Measurements from ENCODE around the gene YTHDF1. TPM values are rescaled to one million over a fixed set of nuclear protein-coding genes. Genes with fewer than 3 reads are reported as not detected.
A peak's percentile ranks its signal among the peaks of the same experiment; 100 is the strongest.

Gene YTHDF1
- 10 to 100 TPM; 38.0 to 41.2 TPM for total RNA-seq

- Mint-ChIP-seq H3K4me3 (peak within 1 kb of the TSS; percentile 96), H3K27me3 (peaks cover 4% of the 10 kb centered on the region), H3K27ac (peak within 1 kb of the TSS; percentile 89), H3K9me3 (no peaks in the 10 kb centered on the region), H3K4me1 (peaks cover 34% of the 10 kb centered on the region), H3K36me3 (peaks cover 10% of the 10 kb centered on the region)
- POLR2A ChIA-PET = interaction anchor here (0.6 kb wide), 1 partner anchor 515 kb away, joined by 3 read pairs; no protein-coding TSS in a partner anchor
- ATAC-seq (ENCODE audit: low read depth) (peak; percentile 96), DNase-seq (peak; percentile 98)
Observed at GRCh38 chr20:63216041-63216848, at the start of gene YTHDF1. YTHDF1 (minus strand) TSS chr20:63216131; CDS start chr20:63215892, 239 bp downstream.

- POLR2A ChIA-PET = no interaction called here
- Mint-ChIP-seq H3K9me3 (no peaks in the 10 kb centered on the region), H3K4me3 (no peak overlapping the region), H3K4me1 (peaks cover 5% of the 10 kb centered on the region), H3K36me3 (no peaks in the 10 kb centered on the region), H3K27me3 (peaks cover 8% of the 10 kb centered on the region), H3K27ac (no peak overlapping the region)
- DNase-seq (no peak), ATAC-seq (ENCODE audit: low read depth) (no peak)
Observed at GRCh38 chr20:63264519-63264918, 48.6 kb upstream of the YTHDF1 start.

- POLR2A ChIA-PET = no interaction called here
- no peak overlapping the region for H3K27ac Mint-ChIP-seq
- ATAC-seq (ENCODE audit: low read depth) (no peak), DNase-seq (no peak)
- no peak overlapping the region for H3K4me3 Mint-ChIP-seq
- peaks cover 5% of the 10 kb centered on the region for H3K4me1 Mint-ChIP-seq
- no peaks in the 10 kb centered on the region for H3K9me3 Mint-ChIP-seq
- H3K36me3 Mint-ChIP-seq = no peaks in the 10 kb centered on the region
- peaks cover 8% of the 10 kb centered on the region for H3K27me3 Mint-ChIP-seq
Observed at GRCh38 chr20:63264000-63264399, 48.1 kb upstream of the YTHDF1 start.

- DNase-seq = no peak
- ATAC-seq (ENCODE audit: low read depth) = no peak
- no peak overlapping the region for H3K4me3 Mint-ChIP-seq
- peaks cover 6% of the 10 kb centered on the region for H3K27me3 Mint-ChIP-seq
- H3K4me1 Mint-ChIP-seq = peaks cover 5% of the 10 kb centered on the region
- no peak overlapping the region for H3K27ac Mint-ChIP-seq
- POLR2A ChIA-PET = no interaction called here
- H3K36me3 Mint-ChIP-seq = no peaks in the 10 kb centered on the region
- H3K9me3 Mint-ChIP-seq = no peaks in the 10 kb centered on the region
Observed at GRCh38 chr20:63262836-63263235, 46.9 kb upstream of the YTHDF1 start.

- Mint-ChIP-seq H3K4me3 (no peak overlapping the region), H3K27ac (peak overlapping the region; percentile 45), H3K9me3 (no peaks in the 10 kb centered on the region), H3K27me3 (peaks cover 10% of the 10 kb centered on the region), H3K36me3 (no peaks in the 10 kb centered on the region), H3K4me1 (peaks cover 8% of the 10 kb centered on the region)
- ATAC-seq (ENCODE audit: low read depth) (no peak), DNase-seq (no peak)
- POLR2A ChIA-PET = no interaction called here
Observed at GRCh38 chr20:63261795-63262528, 46.0 kb upstream of the YTHDF1 start.

DNA sequence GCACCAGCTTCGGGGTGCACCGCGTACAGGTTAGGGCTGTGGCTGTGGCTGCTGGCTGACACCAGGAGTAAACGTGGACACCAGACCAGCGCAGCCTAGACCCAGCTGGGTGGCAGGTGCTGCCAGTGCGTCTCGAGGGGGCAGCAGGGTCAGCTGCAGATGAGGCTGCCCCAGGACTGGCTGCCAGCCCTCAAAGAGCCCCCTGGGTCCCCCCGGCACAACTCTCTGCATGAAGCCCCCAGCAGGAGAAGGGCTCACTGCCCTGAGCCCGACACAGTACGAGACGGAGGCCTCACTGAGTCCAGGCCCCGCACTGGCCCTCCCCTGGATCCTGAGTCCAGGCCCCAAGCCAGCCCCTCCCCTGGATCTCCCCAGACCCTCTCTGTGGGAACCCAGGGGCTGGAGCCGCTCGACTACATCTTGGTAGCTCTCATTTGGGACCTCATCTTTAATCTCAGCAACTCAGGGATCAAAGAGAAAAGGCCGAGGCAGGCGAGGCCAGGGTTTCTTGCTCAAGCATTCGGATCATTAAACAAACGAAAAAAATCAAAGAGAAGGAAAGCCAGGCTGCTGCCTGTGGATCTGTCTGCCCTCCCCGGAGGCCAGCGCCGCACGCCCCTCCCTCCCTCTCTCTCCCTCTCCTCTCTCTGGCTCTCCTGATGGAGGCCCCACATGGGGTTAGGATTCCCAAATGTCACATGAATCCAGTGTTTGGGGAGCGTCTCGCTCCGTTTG is 45.3 kb upstream of the YTHDF1 start:
- H3K9me3 Mint-ChIP-seq = no peaks in the 10 kb centered on the region
- H3K4me1 Mint-ChIP-seq = peaks cover 8% of the 10 kb centered on the region
- no peak overlapping the region for H3K4me3 Mint-ChIP-seq
- no peak for ATAC-seq (ENCODE audit: low read depth)
- no peaks in the 10 kb centered on the region for H3K36me3 Mint-ChIP-seq
- DNase-seq = no peak
- no peak overlapping the region for H3K27ac Mint-ChIP-seq
- H3K27me3 Mint-ChIP-seq = peaks cover 11% of the 10 kb centered on the region
- POLR2A ChIA-PET = no interaction called here

- Mint-ChIP-seq H3K4me1 (peaks cover 8% of the 10 kb centered on the region), H3K36me3 (no peaks in the 10 kb centered on the region), H3K27me3 (peaks cover 17% of the 10 kb centered on the region), H3K27ac (no peak overlapping the region), H3K4me3 (no peak overlapping the region), H3K9me3 (no peaks in the 10 kb centered on the region)
- POLR2A ChIA-PET = no interaction called here
- DNase-seq (no peak), ATAC-seq (ENCODE audit: low read depth) (no peak)
Observed at GRCh38 chr20:63260521-63260920, 44.6 kb upstream of the YTHDF1 start.

DNA sequence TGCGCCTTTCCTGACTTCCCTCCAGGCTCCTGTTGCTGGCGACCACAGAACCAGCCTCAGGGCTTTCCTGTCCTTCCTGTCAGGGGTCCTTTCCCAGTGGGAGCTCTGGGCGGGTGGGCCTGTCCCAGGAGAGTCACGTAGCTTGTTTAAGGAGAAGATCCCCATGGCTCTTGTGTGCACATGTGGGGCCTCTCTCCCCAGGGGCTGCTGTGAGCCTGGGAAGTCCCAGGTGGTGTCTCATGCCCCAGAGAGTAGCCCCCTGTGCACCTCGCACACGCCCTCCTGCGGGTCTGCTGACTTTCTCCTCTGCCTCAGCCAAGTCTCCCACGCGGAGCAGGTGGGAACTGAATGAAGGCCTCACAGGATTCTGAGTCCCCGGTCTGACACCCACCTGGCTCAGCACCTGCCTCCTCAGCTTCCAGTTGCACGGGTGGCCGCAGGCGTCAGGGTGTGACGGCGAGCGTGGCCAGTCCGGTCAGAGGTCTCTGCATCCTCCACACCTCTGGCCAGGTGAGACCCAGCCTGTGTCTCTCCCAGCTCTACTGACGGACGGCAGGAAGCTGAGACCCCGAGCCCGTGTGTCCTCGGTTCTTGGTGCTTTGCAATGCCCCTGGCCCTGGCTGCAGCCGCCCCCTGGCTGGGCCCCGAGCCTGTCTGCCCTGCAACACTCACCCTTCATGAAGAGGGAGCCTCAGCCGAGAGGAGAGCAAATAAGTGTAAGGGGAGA is 44.0 kb upstream of the YTHDF1 start:
- Mint-ChIP-seq H3K9me3 (no peaks in the 10 kb centered on the region), H3K4me3 (no peak overlapping the region), H3K36me3 (no peaks in the 10 kb centered on the region), H3K27ac (no peak overlapping the region), H3K27me3 (peaks cover 23% of the 10 kb centered on the region), H3K4me1 (peaks cover 8% of the 10 kb centered on the region)
- POLR2A ChIA-PET = no interaction called here
- no peak for ATAC-seq (ENCODE audit: low read depth)
- no peak for DNase-seq

DNA sequence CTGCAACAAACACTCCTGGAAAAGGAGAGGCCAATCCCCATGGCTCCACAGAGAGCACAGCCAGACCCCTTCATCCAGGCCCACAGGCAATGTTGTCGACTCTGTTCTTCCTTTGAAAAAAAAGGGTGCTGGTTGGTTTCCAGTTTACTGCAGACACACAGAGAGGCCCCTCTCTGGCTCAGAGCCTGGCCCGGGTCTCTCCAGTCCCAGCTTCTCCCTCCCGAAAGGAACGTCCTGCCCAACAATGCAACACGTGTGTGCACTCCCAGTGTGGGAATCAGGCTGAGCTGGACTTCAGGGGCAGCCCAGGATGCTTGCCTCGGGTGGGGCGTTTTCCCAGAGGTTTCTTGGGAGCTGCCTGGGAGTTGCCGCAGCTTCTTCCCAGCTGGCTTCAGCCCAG is 42.9 kb upstream of the YTHDF1 start:
- Mint-ChIP-seq H3K27me3 (peaks cover 26% of the 10 kb centered on the region), H3K4me1 (peaks cover 8% of the 10 kb centered on the region), H3K27ac (no peak overlapping the region), H3K4me3 (no peak overlapping the region), H3K9me3 (no peaks in the 10 kb centered on the region), H3K36me3 (no peaks in the 10 kb centered on the region)
- no peak for ATAC-seq (ENCODE audit: low read depth)
- DNase-seq = no peak
- POLR2A ChIA-PET = no interaction called here

DNA sequence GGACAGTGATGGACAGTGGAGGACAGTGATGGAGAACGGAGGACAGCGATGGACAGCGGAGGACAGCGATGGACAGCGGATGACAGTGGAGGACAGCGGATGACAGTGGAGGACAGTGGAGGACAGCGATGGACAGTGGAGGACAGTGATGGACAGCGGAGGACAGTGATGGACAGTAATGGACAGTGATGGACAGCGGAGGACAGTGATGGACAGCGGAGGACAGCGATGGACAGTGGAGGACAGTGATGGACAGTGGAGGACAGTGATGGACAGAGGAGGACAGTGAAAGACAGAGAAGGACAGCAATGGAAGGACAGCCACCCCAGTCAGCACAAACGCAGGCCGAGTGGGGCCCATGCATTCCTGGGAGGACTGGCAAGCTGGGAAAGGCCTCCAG is 41.7 kb upstream of the YTHDF1 start:
- no peak for DNase-seq
- Mint-ChIP-seq H3K9me3 (no peaks in the 10 kb centered on the region), H3K27me3 (peaks cover 31% of the 10 kb centered on the region), H3K4me3 (no peak overlapping the region), H3K27ac (no peak overlapping the region), H3K4me1 (peaks cover 8% of the 10 kb centered on the region), H3K36me3 (no peaks in the 10 kb centered on the region)
- POLR2A ChIA-PET = no interaction called here
- ATAC-seq (ENCODE audit: low read depth) = no peak

DNA sequence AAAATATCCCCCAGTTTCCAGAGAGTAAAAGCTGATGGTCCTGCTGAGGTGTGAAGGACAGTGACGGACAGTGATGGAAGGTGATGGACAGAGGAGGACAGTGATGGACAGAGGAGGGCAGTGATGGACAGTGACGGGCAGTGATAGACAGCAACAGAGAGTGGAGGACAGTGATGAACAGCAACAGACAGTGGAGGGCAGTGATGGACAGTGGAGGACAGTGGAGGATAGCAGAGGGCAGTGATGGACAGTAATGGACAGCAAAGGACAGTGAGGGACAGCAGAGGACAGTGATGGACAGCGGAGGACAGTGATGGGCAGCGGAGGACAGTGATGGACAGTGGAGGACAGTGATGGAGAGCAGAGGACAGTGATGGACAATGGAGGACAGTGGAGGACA is 41.0 kb upstream of the YTHDF1 start:
- H3K9me3 Mint-ChIP-seq = no peaks in the 10 kb centered on the region
- ATAC-seq (ENCODE audit: low read depth) (no peak), DNase-seq (no peak)
- peaks cover 36% of the 10 kb centered on the region for H3K27me3 Mint-ChIP-seq
- H3K4me1 Mint-ChIP-seq = peaks cover 3% of the 10 kb centered on the region
- POLR2A ChIA-PET = no interaction called here
- H3K4me3 Mint-ChIP-seq = no peak overlapping the region
- H3K36me3 Mint-ChIP-seq = no peaks in the 10 kb centered on the region
- no peak overlapping the region for H3K27ac Mint-ChIP-seq

- Mint-ChIP-seq H3K27ac (no peak overlapping the region), H3K27me3 (peaks cover 36% of the 10 kb centered on the region), H3K4me1 (peaks cover 3% of the 10 kb centered on the region), H3K9me3 (no peaks in the 10 kb centered on the region), H3K36me3 (no peaks in the 10 kb centered on the region), H3K4me3 (no peak overlapping the region)
- DNase-seq (no peak), ATAC-seq (ENCODE audit: low read depth) (no peak)
- POLR2A ChIA-PET = no interaction called here
Observed at GRCh38 chr20:63255931-63256704, 40.2 kb upstream of the YTHDF1 start.

Data from activated naive CD8-positive, alpha-beta T cell treated with anti-CD3 and anti-CD28 coated beads, Interleukin-2, amount 10 ng/mL, durations not matched to agents 7 days and 5 days (primary cell).